Measurements from ENCODE around the gene INCENP. TPM values are rescaled to one million over a fixed set of nuclear protein-coding genes. Genes with fewer than 3 reads are reported as not detected.

Gene INCENP
- total RNA-seq (2022; extraction: Qiagen RNA extraction), result 47.3 to 59.1 TPM (median 54.2 TPM) in 5 replicates

DNA sequence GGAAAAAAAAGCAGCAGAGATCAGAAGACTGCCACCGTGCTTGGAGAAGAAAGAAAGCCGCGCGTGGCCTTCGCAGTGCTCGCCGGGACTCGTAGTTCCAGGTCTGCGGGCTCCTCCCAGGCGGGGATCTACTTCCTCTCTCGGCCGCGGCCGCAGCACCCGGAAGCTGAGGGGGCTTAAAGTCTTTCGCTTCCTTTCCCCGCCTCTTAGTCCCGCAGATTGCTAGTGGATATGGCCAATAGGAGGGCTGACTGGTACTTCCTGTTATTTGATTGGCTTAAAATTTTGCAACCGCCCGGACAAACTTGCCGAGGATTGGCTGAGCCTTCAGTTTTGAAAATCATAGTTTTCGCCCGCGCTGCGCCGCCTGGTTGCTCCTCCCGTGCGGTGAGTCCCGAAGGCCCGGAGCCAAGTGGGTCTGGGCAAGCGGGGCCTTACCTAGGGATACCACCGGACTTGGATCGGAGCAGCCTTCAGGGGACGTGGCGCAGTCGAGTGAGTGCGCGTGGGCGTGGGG lies at the start of gene INCENP:
INCENP (plus strand) TSS at position 343 of the 517 bp plus-strand sequence. CDS start 4,151 bp downstream, outside the sequence.

DNA sequence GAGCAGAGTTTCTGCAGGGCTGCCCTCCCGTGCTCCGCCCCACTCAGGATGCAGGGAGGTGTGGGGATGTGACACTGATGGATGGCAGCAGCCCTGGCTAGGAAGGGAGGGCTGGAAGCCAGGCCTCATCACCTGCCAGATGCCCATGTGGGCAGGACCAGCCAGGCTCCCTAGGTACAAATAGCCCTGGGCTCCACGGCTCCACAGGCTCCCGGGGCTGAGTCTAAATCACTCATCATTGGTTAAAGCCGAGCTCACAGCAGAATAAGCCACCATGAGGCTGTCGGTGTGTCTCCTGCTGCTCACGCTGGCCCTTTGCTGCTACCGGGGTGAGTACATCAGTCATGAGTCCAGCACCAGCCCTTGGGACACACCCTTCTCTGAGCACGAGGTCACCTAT lies 66.2 kb downstream of the INCENP start, which contains the start of gene SCGB1D1:
SCGB1D1 (plus strand) TSS at position 206 of the 400 bp plus-strand sequence; CDS start at position 275, 69 bp downstream.

Other genes starting within 250 kb of the INCENP start
- gene FADS3, start 232.5 kb upstream of the INCENP start, total RNA-seq (2022; extraction: Qiagen RNA extraction), result 38.0 to 62.4 TPM (median 59.1 TPM) in 5 replicates
- gene RAB3IL1, start 206.4 kb upstream of the INCENP start, total RNA-seq (2022; extraction: Qiagen RNA extraction), result 11.9 to 14.9 TPM (median 14.1 TPM) in 5 replicates
- 1.5 to 2.5 TPM (median 2.0 TPM) in 5 replicates for gene BEST1, start 173.7 kb upstream of the INCENP start, total RNA-seq (2022; extraction: Qiagen RNA extraction)
- gene FTH1, start 156.4 kb upstream of the INCENP start, total RNA-seq (2022; extraction: Qiagen RNA extraction), result 11,319 to 19,435 TPM (median 16,549 TPM) in 5 replicates
- not detected in 5 replicates for gene SCGB1D1, start 66.2 kb downstream of the INCENP start, total RNA-seq (2022; extraction: Qiagen RNA extraction)
- gene SCGB2A1, start 84.7 kb downstream of the INCENP start, total RNA-seq (2022; extraction: Qiagen RNA extraction), result not detected in 5 replicates
- gene SCGB1D2, start 118.2 kb downstream of the INCENP start, total RNA-seq (2022; extraction: Qiagen RNA extraction), result 0.30 TPM in 1 of 5 replicates, not detected in the others
- gene SCGB2A2, start 146.1 kb downstream of the INCENP start, total RNA-seq (2022; extraction: Qiagen RNA extraction), result not detected in 5 replicates
- not detected in 5 replicates for gene SCGB1D4, start 175.1 kb downstream of the INCENP start, total RNA-seq (2022; extraction: Qiagen RNA extraction)
- gene ASRGL1, start 213.4 kb downstream of the INCENP start, total RNA-seq (2022; extraction: Qiagen RNA extraction), result 10.1 to 13.9 TPM (median 13.0 TPM) in 5 replicates

Measured in A549 treated with CORT108297 at 1 μM for 4 hours (cell line).